WERI-Rb-1 (cell line): Measurements from ENCODE around the gene SMARCAL1.

Source experiments
- DNase-seq: peaks from one replicate; pipeline ENCODE4 v3.0.0-alpha.2; 2020
- H3K27ac ChIP-seq: fragments of 250-450 bp; sonication (Bioruptor Pico); 2 replicates; pipeline ENCODE4 v1.5.1; 2020; ENCODE audit warnings: mild to moderate bottlenecking, moderate library complexity
- H3K27me3 ChIP-seq: fragments of 250-450 bp; sonication (Bioruptor Pico); 2 replicates; pipeline ENCODE4 v1.5.1; 2021; ENCODE audit warnings: mild to moderate bottlenecking, low read depth, moderate library complexity; ENCODE audit not compliant: insufficient read depth, severe bottlenecking
- H3K36me3 ChIP-seq: fragments of 250-450 bp; sonication (Bioruptor Pico); 2 replicates; pipeline ENCODE4 v1.5.1; 2020; ENCODE audit warnings: mild to moderate bottlenecking, moderate library complexity
- H3K4me3 ChIP-seq: 2 replicates; pipeline ENCODE4 v1.5.1; 2011; ENCODE audit warnings: low read depth, mild to moderate bottlenecking, control low read depth, low read length
- H3K9me3 ChIP-seq: fragments of 250-450 bp; sonication (Bioruptor Pico); 2 replicates; pipeline ENCODE4 v1.5.1; 2021; ENCODE audit warnings: mild to moderate bottlenecking, moderate library complexity; ENCODE audit not compliant: severe bottlenecking
- CTCF ChIP-seq: IDR thresholded peaks from 2 replicates; pipeline ENCODE4 v1.5.1; 2011; ENCODE audit warnings: low read depth, mild to moderate bottlenecking, control low read depth, inconsistent platforms, low read length

The SMARCAL1 gene

DNA sequence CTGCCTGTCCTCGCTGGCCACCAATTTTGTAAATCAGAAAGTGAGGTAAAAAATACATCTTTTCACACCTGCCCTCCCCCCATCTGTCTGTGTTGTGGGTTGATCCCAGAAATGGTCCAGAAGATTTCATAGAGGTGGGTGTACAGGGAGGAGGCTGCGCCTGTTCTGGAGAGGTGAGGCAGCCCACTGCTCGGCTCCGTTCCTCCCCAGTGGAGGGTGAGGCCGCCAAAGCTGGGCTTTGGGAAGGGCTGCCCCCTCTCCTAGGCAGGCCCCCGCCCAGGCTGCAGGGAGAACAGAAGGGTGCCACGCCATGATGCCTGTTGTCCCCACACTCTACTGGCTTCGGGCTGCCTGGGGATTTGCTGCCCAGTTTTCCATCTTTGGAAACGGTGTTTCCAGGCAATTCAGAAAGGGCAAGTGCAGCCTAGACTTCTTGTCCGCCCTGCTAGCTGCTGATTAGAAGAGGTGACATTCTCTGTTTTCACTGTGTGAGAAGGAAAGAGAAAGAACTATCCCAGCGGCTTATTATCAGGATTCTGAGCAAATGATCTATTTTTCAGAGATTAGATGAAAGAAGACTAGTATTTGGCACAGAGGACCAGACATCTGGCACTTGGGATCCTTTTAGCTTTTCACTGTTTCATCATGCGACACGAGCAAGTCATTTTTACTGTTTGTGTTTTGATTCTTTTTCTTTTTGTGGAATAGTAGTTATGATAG is 18.7 kb downstream of the SMARCAL1 start:
- H3K27me3 ChIP-seq, result no peaks in the 10 kb centered on the region
- no peak for TF ChIP-seq CTCF
- no peaks in the 10 kb centered on the region for H3K9me3 ChIP-seq
- H3K4me3 ChIP-seq, result no peak overlapping the region
- peaks cover 46% of the 10 kb centered on the region for H3K36me3 ChIP-seq
- DNase-seq, result no peak
- no peak overlapping the region for H3K27ac ChIP-seq

- Histone ChIP-seq H3K36me3 (peaks cover 45% of the 10 kb centered on the region), H3K4me3 (no peak overlapping the region), H3K27me3 (no peaks in the 10 kb centered on the region), H3K27ac (no peak overlapping the region), H3K9me3 (no peaks in the 10 kb centered on the region)
- TF ChIP-seq CTCF, result no peak
- DNase-seq, result no peak
Observed at GRCh38 chr2:216431531-216431856, 19.2 kb downstream of the SMARCAL1 start.

DNA sequence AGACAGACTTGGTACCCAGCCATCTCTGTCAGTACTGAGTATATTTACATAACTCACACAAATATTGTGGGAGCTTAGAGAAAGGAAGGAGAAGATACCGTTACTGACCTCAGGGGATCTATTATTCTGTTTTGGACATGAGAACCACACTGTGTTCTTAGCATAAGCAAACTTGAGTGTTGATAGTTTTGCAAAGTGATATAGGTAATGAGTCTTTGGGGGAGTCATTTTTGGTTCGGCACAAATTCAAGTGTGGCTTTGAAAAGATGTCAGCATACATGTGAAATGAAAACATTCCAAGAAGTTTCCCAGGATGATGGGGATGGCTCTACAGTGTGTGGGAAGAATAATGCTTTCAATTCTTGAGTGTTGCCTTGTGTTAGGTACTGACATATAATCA is 24.1 kb downstream of the SMARCAL1 start:
- no peaks in the 10 kb centered on the region for H3K27me3 ChIP-seq
- H3K27ac ChIP-seq, result no peak overlapping the region
- no peak for DNase-seq
- no peak overlapping the region for H3K4me3 ChIP-seq
- peaks cover 40% of the 10 kb centered on the region for H3K36me3 ChIP-seq
- TF ChIP-seq CTCF, result no peak
- H3K9me3 ChIP-seq, result no peaks in the 10 kb centered on the region

DNA sequence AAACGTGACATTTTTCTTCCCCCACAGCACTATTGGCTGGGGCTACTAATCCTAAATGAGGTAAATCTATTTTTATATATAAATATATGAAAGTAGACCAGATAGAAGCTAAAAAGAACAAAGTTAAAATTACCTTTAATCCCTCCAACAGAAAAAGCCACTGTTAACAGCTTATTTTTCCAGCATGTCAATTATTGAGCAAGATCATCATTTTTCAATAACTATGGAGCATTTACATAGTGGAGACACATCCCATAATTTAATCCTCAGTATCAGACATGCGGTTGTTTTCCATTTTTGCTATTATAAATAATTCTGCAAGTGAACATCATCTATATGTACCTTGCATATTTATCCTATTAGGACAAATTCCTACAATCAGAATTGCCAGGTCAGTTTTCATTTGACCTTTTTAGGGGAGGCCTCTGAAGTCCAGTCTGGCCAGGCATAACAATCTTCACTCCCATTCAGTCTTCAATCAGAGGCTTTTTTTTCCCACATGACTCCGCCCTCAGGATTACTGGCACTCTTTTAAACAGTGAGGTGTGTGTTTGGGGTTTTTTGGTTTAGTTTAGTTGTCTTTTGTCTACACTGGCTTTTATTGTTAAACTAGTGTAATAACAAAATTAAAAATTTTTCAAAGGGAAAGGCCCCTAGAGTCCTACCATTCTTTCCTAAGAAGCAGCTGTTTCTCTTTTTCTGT is 29.2 kb downstream of the SMARCAL1 start:
- H3K4me3 ChIP-seq, result no peak overlapping the region
- no peak overlapping the region for H3K27ac ChIP-seq
- no peak for TF ChIP-seq CTCF
- H3K27me3 ChIP-seq, result no peaks in the 10 kb centered on the region
- peaks cover 10% of the 10 kb centered on the region for H3K36me3 ChIP-seq
- DNase-seq, result no peak
- H3K9me3 ChIP-seq, result no peaks in the 10 kb centered on the region

DNA sequence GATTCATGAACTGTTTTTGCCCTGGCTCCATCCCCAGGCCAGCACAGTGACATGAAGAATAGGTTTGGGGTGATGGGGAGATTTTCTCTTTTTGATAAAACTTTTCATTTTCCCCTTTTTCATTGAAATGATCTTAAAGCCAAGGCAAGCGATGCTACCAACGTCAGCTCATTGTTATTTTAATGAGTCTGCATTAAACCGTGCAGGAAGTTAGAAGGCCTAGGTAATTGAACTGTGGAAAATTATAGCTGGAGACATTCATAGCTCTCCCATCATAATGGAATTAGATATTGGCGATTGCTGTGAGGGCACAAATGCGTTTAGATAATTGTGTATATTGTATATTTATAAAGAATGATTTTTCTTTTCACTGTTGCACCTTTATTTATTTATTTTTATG is 33.2 kb downstream of the SMARCAL1 start:
- no peak overlapping the region for H3K27ac ChIP-seq
- TF ChIP-seq CTCF, result no peak
- no peaks in the 10 kb centered on the region for H3K9me3 ChIP-seq
- DNase-seq, result no peak
- peaks cover 8% of the 10 kb centered on the region for H3K36me3 ChIP-seq
- H3K4me3 ChIP-seq, result no peak overlapping the region
- no peaks in the 10 kb centered on the region for H3K27me3 ChIP-seq
